Ramos (cell line): Measurements from ENCODE around the gene SORBS2.

Experiments used
- in situ Hi-C: fragments of 300-500 bp; cut with MboI; formaldehyde crosslinking; loops from one replicate; pipeline ENCODE4 v1.14.3; 2022; ENCODE audit warnings: low sequenced_read_pairs; ENCODE audit not compliant: unreplicated experiment

SORBS2 gene

GRCh38 chr4:185805979-185806378 lies 6.0 kb downstream of the SORBS2 start:
- in situ Hi-C loops, result no loop called here

- in situ Hi-C loops, result no loop called here
These were observed 6.7 kb downstream of the SORBS2 start for GRCh38 chr4:185805262-185805802.

- in situ Hi-C loops, result no loop called here
These were observed 9.0 kb downstream of the SORBS2 start for GRCh38 chr4:185803022-185803421.

- in situ Hi-C loops, result no loop called here
These were observed 10.5 kb downstream of the SORBS2 start for GRCh38 chr4:185801471-185801870.

GRCh38 chr4:185800266-185800945 lies 11.6 kb downstream of the SORBS2 start:
- in situ Hi-C loops, result no loop called here

- in situ Hi-C loops, result no loop called here
These were observed 12.6 kb downstream of the SORBS2 start for GRCh38 chr4:185799442-185799841.

GRCh38 chr4:185797596-185798338 lies 14.2 kb downstream of the SORBS2 start:
- in situ Hi-C loops, result no loop called here

GRCh38 chr4:185797018-185797417 lies 15.0 kb downstream of the SORBS2 start:
- in situ Hi-C loops, result no loop called here

- in situ Hi-C loops, result no loop called here
These were observed 15.8 kb downstream of the SORBS2 start for GRCh38 chr4:185796176-185796575.

- in situ Hi-C loops, result no loop called here
These were observed 17.4 kb downstream of the SORBS2 start for GRCh38 chr4:185794637-185795036.

- in situ Hi-C loops, result no loop called here
These were observed 18.3 kb downstream of the SORBS2 start for GRCh38 chr4:185793716-185794115.

- in situ Hi-C loops, result no loop called here
These were observed 18.9 kb downstream of the SORBS2 start for GRCh38 chr4:185793116-185793485.

GRCh38 chr4:185792384-185793115 lies 19.4 kb downstream of the SORBS2 start:
- in situ Hi-C loops, result no loop called here

- in situ Hi-C loops, result no loop called here
These were observed 23.9 kb downstream of the SORBS2 start for GRCh38 chr4:185787926-185788679.

- in situ Hi-C loops, result no loop called here
These were observed 25.6 kb downstream of the SORBS2 start for GRCh38 chr4:185786422-185786821.

GRCh38 chr4:185783574-185783973 lies 28.4 kb downstream of the SORBS2 start:
- in situ Hi-C loops, result no loop called here

GRCh38 chr4:185782523-185782922 lies 29.5 kb downstream of the SORBS2 start:
- in situ Hi-C loops, result no loop called here

GRCh38 chr4:185781555-185782215 lies 30.3 kb downstream of the SORBS2 start:
- in situ Hi-C loops, result no loop called here

GRCh38 chr4:185780472-185780871 lies 31.5 kb downstream of the SORBS2 start:
- in situ Hi-C loops, result no loop called here

- in situ Hi-C loops, result no loop called here
These were observed 32.5 kb downstream of the SORBS2 start for GRCh38 chr4:185779517-185779916.
